ENCODE results near the gene PYCARD.
A peak's percentile ranks its signal among the peaks of the same experiment; 100 is the strongest.

The PYCARD gene

GRCh38 chr16:31225193-31225592, 22.6 kb upstream of the PYCARD start:
- H3K9me3 ChIP-seq (ENCODE audit: control insufficient read depth, low read length), result no peaks in the 10 kb centered on the region
- H3K9ac ChIP-seq (ENCODE audit: low read length), result no peak overlapping the region

GRCh38 chr16:31224092-31224955, 21.8 kb upstream of the PYCARD start:
- Histone ChIP-seq H3K4me1 (ENCODE audit: control insufficient read depth, insufficient read depth, low read length) (no peaks in the 10 kb centered on the region), H3K27me3 (replicated peaks; ENCODE audit: control insufficient read depth, insufficient read depth, low read length) (peaks cover 12% of the 10 kb centered on the region), H3K9ac (ENCODE audit: low read length) (no peak overlapping the region), H3K9me3 (ENCODE audit: control insufficient read depth, low read length) (no peaks in the 10 kb centered on the region), H3K36me3 (ENCODE audit: control insufficient read depth, insufficient read depth, low read length, severe bottlenecking) (no peaks in the 10 kb centered on the region), H3K4me3 (ENCODE audit: low read length) (no peak overlapping the region)
- no peak for DNase-seq (ENCODE audit: low read depth)

More at GRCh38 chr16:31225193-31225592, 22.6 kb upstream of the PYCARD start:
- H3K27me3 ChIP-seq (replicated peaks; ENCODE audit: control insufficient read depth, insufficient read depth, low read length), result peaks cover 12% of the 10 kb centered on the region
- no peak for DNase-seq (ENCODE audit: low read depth)
- no peaks in the 10 kb centered on the region for H3K36me3 ChIP-seq (ENCODE audit: control insufficient read depth, insufficient read depth, low read length, severe bottlenecking)
- no peak overlapping the region for H3K4me3 ChIP-seq (ENCODE audit: low read length)
- no peaks in the 10 kb centered on the region for H3K4me1 ChIP-seq (ENCODE audit: control insufficient read depth, insufficient read depth, low read length)

GRCh38 chr16:31223044-31223443, 20.5 kb upstream of the PYCARD start:
- H3K27me3 ChIP-seq (replicated peaks; ENCODE audit: control insufficient read depth, insufficient read depth, low read length), result peaks cover 24% of the 10 kb centered on the region
- H3K9ac ChIP-seq (ENCODE audit: low read length), result no peak overlapping the region
- H3K9me3 ChIP-seq (ENCODE audit: control insufficient read depth, low read length), result no peaks in the 10 kb centered on the region
- H3K36me3 ChIP-seq (ENCODE audit: control insufficient read depth, insufficient read depth, low read length, severe bottlenecking), result no peaks in the 10 kb centered on the region
- no peak for DNase-seq (ENCODE audit: low read depth)
- H3K4me3 ChIP-seq (ENCODE audit: low read length), result no peak overlapping the region
- H3K4me1 ChIP-seq (ENCODE audit: control insufficient read depth, insufficient read depth, low read length), result no peaks in the 10 kb centered on the region

- Histone ChIP-seq H3K9me3 (ENCODE audit: control insufficient read depth, low read length) (no peaks in the 10 kb centered on the region), H3K27me3 (replicated peaks; ENCODE audit: control insufficient read depth, insufficient read depth, low read length) (peaks cover 38% of the 10 kb centered on the region), H3K36me3 (ENCODE audit: control insufficient read depth, insufficient read depth, low read length, severe bottlenecking) (no peaks in the 10 kb centered on the region), H3K4me3 (ENCODE audit: low read length) (no peak overlapping the region), H3K4me1 (ENCODE audit: control insufficient read depth, insufficient read depth, low read length) (no peaks in the 10 kb centered on the region), H3K9ac (ENCODE audit: low read length) (no peak overlapping the region)
- no peak for DNase-seq (ENCODE audit: low read depth)
Observed at GRCh38 chr16:31221357-31222160, 19.0 kb upstream of the PYCARD start.

- Histone ChIP-seq H3K9me3 (ENCODE audit: control insufficient read depth, low read length) (no peaks in the 10 kb centered on the region), H3K36me3 (ENCODE audit: control insufficient read depth, insufficient read depth, low read length, severe bottlenecking) (no peaks in the 10 kb centered on the region), H3K27me3 (replicated peaks; ENCODE audit: control insufficient read depth, insufficient read depth, low read length) (peaks cover 56% of the 10 kb centered on the region), H3K9ac (ENCODE audit: low read length) (no peak overlapping the region), H3K4me1 (ENCODE audit: control insufficient read depth, insufficient read depth, low read length) (peaks cover 7% of the 10 kb centered on the region), H3K4me3 (ENCODE audit: low read length) (no peak overlapping the region)
- DNase-seq (ENCODE audit: low read depth), result no peak
Observed at GRCh38 chr16:31219154-31219741, 16.7 kb upstream of the PYCARD start.

- no peaks in the 10 kb centered on the region for H3K9me3 ChIP-seq (ENCODE audit: control insufficient read depth, low read length)
- no peak overlapping the region for H3K9ac ChIP-seq (ENCODE audit: low read length)
- no peaks in the 10 kb centered on the region for H3K36me3 ChIP-seq (ENCODE audit: control insufficient read depth, insufficient read depth, low read length, severe bottlenecking)
- peaks cover 7% of the 10 kb centered on the region for H3K4me1 ChIP-seq (ENCODE audit: control insufficient read depth, insufficient read depth, low read length)
- no peak for DNase-seq (ENCODE audit: low read depth)
- peaks cover 57% of the 10 kb centered on the region for H3K27me3 ChIP-seq (replicated peaks; ENCODE audit: control insufficient read depth, insufficient read depth, low read length)
- no peak overlapping the region for H3K4me3 ChIP-seq (ENCODE audit: low read length)
Observed at GRCh38 chr16:31217136-31217530, 14.6 kb upstream of the PYCARD start.

GRCh38 chr16:31216422-31217135, 14.0 kb upstream of the PYCARD start, which contains the start of gene PYDC1:
TSS of gene PYDC1 (minus strand) at chr16:31217135. CDS start at chr16:31217028, 107 bp downstream.
- Histone ChIP-seq H3K9me3 (ENCODE audit: control insufficient read depth, low read length) (no peaks in the 10 kb centered on the region), H3K4me3 (ENCODE audit: low read length) (peak within 1 kb of the TSS; percentile 68), H3K27me3 (replicated peaks; ENCODE audit: control insufficient read depth, insufficient read depth, low read length) (peaks cover 61% of the 10 kb centered on the region), H3K36me3 (ENCODE audit: control insufficient read depth, insufficient read depth, low read length, severe bottlenecking) (no peaks in the 10 kb centered on the region), H3K9ac (ENCODE audit: low read length) (no peak within 1 kb of the TSS), H3K4me1 (ENCODE audit: control insufficient read depth, insufficient read depth, low read length) (peaks cover 7% of the 10 kb centered on the region)
- no peak for DNase-seq (ENCODE audit: low read depth)

- Histone ChIP-seq H3K4me3 (ENCODE audit: low read length) (peak overlapping the region; percentile 68), H3K9me3 (ENCODE audit: control insufficient read depth, low read length) (no peaks in the 10 kb centered on the region), H3K4me1 (ENCODE audit: control insufficient read depth, insufficient read depth, low read length) (peaks cover 7% of the 10 kb centered on the region), H3K36me3 (ENCODE audit: control insufficient read depth, insufficient read depth, low read length, severe bottlenecking) (no peaks in the 10 kb centered on the region), H3K27me3 (replicated peaks; ENCODE audit: control insufficient read depth, insufficient read depth, low read length) (peaks cover 56% of the 10 kb centered on the region), H3K9ac (ENCODE audit: low read length) (no peak overlapping the region)
- DNase-seq (ENCODE audit: low read depth), result peak; percentile 78
Observed at GRCh38 chr16:31215287-31216162, 13.0 kb upstream of the PYCARD start.

- H3K36me3 ChIP-seq (ENCODE audit: control insufficient read depth, insufficient read depth, low read length, severe bottlenecking), result no peaks in the 10 kb centered on the region
- H3K4me3 ChIP-seq (ENCODE audit: low read length), result peak overlapping the region; percentile 68
- H3K4me1 ChIP-seq (ENCODE audit: control insufficient read depth, insufficient read depth, low read length), result peaks cover 7% of the 10 kb centered on the region
- H3K9me3 ChIP-seq (ENCODE audit: control insufficient read depth, low read length), result no peaks in the 10 kb centered on the region
- H3K27me3 ChIP-seq (replicated peaks; ENCODE audit: control insufficient read depth, insufficient read depth, low read length), result peaks cover 57% of the 10 kb centered on the region
- H3K9ac ChIP-seq (ENCODE audit: low read length), result no peak overlapping the region
- DNase-seq (ENCODE audit: low read depth), result no peak
Observed at GRCh38 chr16:31214708-31215286, 12.2 kb upstream of the PYCARD start.
